Measurements from ENCODE around the gene KRT80.
"Not testable (repeated sequence)": the region's sequence is repeated elsewhere in the genome, so short reads cannot be mapped to it uniquely, and the experiment has no call there.

Gene KRT80

GRCh38 chr12:52191841-52192791 lies at the start of gene KRT80:
Gene KRT80 (minus strand): TSS chr12:52192014. CDS start chr12:52191902, 112 bp downstream.
- DNase-seq (ENCODE audit: low read depth, low spot score): peak; percentile 89

GRCh38 chr12:52241205-52241842 lies 49.5 kb upstream of the KRT80 start:
- no peak for DNase-seq (ENCODE audit: low read depth, low spot score)

- not testable (repeated sequence) for DNase-seq (ENCODE audit: low read depth, low spot score)
These were observed 48.4 kb upstream of the KRT80 start for GRCh38 chr12:52240247-52240646.

GRCh38 chr12:52239767-52240166 lies 48.0 kb upstream of the KRT80 start:
- no peak for DNase-seq (ENCODE audit: low read depth, low spot score)

DNA sequence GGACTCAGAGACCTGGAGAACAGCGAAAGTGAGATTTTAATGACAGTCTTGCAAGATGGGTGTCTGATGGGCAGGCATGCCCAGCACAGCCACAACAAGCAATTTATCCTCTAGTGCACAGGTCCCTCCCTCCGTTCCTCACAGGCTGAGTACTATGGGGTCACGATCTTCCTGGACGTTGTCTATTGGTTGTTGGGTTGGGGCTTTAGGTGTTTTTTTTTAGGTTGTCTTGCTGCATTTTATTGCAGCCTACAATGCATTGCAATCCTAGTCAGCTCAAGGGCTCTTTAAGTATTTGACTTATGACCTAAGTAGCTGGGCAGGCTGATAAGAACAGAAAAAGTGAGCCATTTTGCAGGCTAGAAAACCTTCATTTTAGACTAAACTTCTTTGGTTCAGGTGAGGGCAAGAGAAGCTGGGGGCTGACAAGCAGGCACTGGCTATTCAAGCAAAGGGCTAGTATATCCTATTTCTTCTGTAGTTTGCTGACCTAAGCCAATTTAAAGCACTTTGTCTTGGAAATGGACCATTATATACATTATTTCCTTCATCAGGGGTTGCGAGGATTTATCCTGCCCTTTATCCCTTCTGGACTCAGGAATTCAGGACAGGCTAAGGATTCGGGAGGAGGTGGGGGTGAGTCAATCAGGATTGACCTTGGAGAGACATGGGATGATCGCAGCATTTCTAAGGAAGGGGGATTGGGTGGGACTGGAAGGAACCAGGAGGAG lies 47.3 kb upstream of the KRT80 start:
- no peak for DNase-seq (ENCODE audit: low read depth, low spot score)

- DNase-seq (ENCODE audit: low read depth, low spot score): no peak
These were observed 46.5 kb upstream of the KRT80 start for GRCh38 chr12:52238207-52238840.

DNA sequence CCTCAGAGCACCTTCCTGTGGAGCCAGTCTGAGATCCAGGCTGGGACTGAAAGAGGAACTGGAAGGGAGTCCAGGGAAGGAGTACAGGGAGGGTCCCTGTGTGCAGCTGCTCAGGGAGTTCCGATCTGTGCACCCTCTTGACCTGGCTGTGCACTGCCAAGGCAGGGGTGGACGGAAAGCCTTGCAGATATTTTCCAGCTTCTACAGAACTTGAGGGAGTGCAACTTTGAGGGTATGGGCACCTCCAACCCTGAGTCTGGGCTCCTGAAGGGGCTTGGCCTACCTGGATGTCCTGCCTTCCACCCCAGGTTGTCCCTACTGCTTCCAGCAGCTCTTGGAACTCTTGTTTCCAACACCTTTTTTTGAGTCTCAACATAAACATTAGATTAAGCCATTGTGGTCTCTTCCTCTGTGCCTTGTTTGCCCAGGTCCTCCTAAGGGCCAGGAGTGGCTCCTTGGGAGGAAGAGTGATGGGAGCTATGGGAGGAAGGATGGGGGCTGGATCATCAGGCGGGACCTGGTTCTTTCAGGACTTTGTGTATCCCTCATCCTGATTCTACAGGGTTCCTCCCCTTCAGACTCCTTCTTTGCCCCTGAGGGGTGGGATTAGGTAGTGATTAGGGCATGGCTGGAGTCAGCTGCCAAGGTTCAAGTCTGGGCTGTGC lies 44.7 kb upstream of the KRT80 start:
- DNase-seq (ENCODE audit: low read depth, low spot score): no peak

DNA sequence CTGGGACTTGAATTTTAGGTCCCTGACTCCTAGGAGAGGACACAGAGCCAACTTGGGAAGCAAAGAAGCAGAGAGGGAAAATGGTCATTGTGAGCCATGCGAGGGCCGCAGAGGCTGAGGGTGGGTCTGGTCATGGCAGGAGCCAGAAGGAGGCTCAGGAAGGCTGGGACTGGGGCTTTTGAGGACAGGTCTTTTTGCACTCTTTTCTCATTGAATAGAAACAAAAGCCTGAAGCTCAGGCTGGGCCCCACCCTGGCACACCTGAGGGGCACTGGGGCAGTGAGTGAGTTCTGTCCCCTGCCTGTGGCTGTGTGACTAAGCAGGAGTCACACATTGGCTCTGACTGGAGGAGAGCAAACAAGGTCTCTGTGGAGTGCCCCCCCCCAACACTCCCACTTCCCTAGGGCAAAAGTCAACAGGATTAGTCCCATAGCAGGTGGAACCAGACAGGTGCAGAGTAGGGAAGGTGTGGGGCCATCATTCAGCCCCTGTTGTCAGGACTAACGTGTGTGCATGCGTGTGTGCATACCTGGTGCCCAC lies 44.1 kb upstream of the KRT80 start:
- DNase-seq (ENCODE audit: low read depth, low spot score): no peak

GRCh38 chr12:52235001-52235764 lies 43.4 kb upstream of the KRT80 start:
- no peak for DNase-seq (ENCODE audit: low read depth, low spot score)

GRCh38 chr12:52234223-52234810 lies 42.5 kb upstream of the KRT80 start:
- no peak for DNase-seq (ENCODE audit: low read depth, low spot score)

- no peak for DNase-seq (ENCODE audit: low read depth, low spot score)
These were observed 41.8 kb upstream of the KRT80 start for GRCh38 chr12:52233462-52234207.

DNA sequence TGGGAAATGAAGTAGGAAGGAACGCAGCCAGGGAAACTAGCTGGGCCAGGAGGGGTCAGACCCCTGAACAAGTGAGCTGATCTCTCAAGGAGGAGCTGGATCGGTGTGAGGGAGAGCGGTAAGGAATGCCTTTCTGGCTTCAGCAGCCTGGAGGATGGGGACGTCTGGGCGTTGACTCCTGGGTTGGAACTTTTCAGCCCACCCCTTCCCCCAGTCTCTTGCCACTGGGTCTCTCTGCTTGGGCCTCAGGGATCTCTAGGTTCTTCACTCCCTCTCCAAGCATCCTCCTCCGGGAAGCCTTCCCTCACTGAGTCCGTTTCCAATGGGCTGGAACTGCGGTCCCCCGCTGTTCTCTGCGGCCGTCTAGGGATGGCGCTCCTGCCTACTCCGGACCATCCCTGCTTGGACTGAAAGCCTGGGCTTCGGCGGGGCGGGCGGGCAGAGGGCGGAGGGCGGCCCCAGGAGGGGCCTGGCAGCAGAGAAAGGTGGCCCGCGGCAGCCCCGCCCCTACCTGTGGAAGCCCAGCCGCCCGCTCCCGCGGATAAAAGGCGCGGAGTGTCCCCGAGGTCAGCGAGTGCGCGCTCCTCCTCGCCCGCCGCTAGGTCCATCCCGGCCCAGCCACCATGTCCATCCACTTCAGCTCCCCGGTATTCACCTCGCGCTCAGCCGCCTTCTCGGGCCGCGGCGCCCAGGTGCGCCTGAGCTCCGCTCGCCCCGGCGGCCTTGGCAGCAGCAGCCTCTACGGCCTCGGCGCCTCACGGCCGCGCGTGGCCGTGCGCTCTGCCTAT lies 41.1 kb upstream of the KRT80 start, which contains the start of gene KRT7:
Gene KRT7 (plus strand): TSS at position 570 of the 788 bp plus-strand sequence. CDS start 54 bp downstream, at position 624.
- no peak for DNase-seq (ENCODE audit: low read depth, low spot score)

DNA sequence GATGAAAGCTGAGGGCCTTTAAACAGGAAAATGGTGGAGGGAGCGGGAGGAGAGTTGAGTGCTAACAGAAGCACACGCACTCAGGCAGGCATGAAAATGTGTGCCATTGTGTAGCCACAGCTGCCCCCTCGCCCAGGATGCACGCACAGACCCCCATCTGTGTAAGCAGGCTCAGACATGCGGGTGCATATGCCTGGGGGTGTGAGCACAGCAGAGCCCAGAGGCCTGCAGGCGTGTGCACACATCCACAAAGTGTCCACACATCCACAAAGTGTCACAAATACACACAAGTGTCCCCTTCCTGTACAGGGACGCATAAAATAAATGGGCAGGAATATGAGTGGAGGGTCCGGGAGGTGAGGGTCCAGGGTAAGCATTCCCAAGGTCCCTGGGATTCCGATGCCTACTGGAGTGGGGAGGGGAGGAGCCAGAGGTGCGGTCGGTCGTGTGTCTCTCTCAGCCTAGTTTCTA lies 40.4 kb upstream of the KRT80 start:
- DNase-seq (ENCODE audit: low read depth, low spot score): no peak

GRCh38 chr12:52231305-52232202 lies 39.7 kb upstream of the KRT80 start:
- DNase-seq (ENCODE audit: low read depth, low spot score): no peak

DNA sequence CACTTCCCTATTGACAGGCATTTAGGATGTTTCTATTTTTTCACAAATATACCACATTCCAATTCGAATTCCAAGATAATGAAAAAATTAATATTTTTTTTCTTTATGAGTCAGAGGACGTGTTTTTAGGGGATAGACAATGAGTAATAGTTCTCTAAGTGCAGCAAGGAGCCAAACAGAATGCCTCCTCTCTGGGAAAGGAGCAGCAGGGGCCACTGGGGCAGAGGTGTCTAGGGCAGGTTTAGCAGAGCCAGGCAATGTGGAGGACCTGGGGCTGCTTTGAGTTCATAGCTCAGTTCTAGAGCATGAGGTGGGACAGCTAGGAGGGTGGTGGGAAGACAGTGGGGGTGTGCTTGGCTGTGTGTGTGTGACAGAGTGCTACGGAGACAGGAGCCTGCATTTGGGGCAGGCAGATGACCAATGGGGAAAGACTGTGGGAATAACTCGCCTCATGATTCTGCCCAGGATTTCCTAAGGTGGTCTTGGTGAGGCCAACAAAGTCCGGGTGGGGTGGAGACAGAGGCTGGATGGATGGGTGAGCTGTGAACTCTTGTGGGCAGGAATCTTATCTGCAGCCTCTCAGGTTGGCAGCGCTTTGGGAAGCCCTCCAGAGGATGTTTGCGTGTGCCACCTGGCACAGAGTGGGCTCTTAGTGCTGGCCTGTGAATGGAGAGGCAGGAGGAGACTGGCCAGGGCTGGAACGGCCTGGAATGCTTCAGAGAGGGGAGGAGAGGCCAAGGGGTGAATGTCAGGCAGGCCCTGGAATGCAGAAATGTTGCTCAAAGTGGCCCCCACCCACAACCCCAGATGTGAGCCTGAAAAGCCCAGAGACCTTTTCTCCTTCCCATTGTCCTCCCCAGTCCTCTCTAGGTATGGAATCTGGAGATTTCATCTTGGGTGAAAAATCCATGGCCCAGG lies 38.8 kb upstream of the KRT80 start:
- no peak for DNase-seq (ENCODE audit: low read depth, low spot score)

- no peak for DNase-seq (ENCODE audit: low read depth, low spot score)
These were observed 38.1 kb upstream of the KRT80 start for GRCh38 chr12:52229836-52230343.
